Type B pancreatic cell (in vitro differentiated cells): ENCODE results near the gene SRPK2. TPM values are rescaled to one million over a fixed set of nuclear protein-coding genes. Genes with fewer than 3 reads are reported as not detected.

ENCODE experiments used
- DNase-seq: peaks from one replicate; pipeline ENCODE4 v3.0.0; 2021; ENCODE audit warnings: mixed read lengths; ENCODE audit not compliant: unreplicated experiment; ENCODE audit errors: extremely low spot score
- H3K27ac Mint-ChIP-seq: 2 replicates; pipeline ENCODE4 v1.8.0; 2021; ENCODE audit warnings: mild to moderate bottlenecking, mixed read lengths
- H3K27me3 Mint-ChIP-seq: 2 replicates; pipeline ENCODE4 v1.8.0; 2021; ENCODE audit warnings: mixed read lengths
- H3K36me3 Mint-ChIP-seq: 2 replicates; pipeline ENCODE4 v1.8.0; 2021; ENCODE audit warnings: mixed read lengths
- H3K4me1 Mint-ChIP-seq: one replicate; pipeline ENCODE4 v1.8.0; 2021; ENCODE audit warnings: mixed read lengths; ENCODE audit not compliant: unreplicated experiment
- H3K4me3 Mint-ChIP-seq: 2 replicates; pipeline ENCODE4 v1.8.0; 2021; ENCODE audit warnings: mild to moderate bottlenecking, mixed read lengths
- H3K9me3 Mint-ChIP-seq: 2 replicates; pipeline ENCODE4 v1.8.0; 2021; ENCODE audit warnings: mixed read lengths
- CTCF ChIP-seq: fragments of 200-600 bp; sonication (generic); conservative IDR thresholded peaks from 2 replicates; pipeline ENCODE4 v1.5.0; 2021; ENCODE audit warnings: antibody characterized with exemption, mild to moderate bottlenecking
- total RNA-seq: library from RNA; stranded (reverse); gene quantifications from 2 replicates; pipeline ENCODE4 v1.2.1, GENCODE V29; 2021; ENCODE audit warnings: low replicate concordance

The SRPK2 gene
- total RNA-seq, 1 donor from 2014 or later: 36.0 TPM

GRCh38 chr7:105180002-105180401 is 208.7 kb downstream of the SRPK2 start:
- H3K4me3 Mint-ChIP-seq: no peak overlapping the region
- H3K27ac Mint-ChIP-seq: no peak overlapping the region
- DNase-seq: no peak
- TF ChIP-seq CTCF: no peak
- no peaks in the 10 kb centered on the region for H3K4me1 Mint-ChIP-seq
- H3K9me3 Mint-ChIP-seq: no peaks in the 10 kb centered on the region
- H3K27me3 Mint-ChIP-seq: no peaks in the 10 kb centered on the region
- peaks cover 3% of the 10 kb centered on the region for H3K36me3 Mint-ChIP-seq

GRCh38 chr7:105178928-105179541 is 209.7 kb downstream of the SRPK2 start:
- no peaks in the 10 kb centered on the region for H3K9me3 Mint-ChIP-seq
- no peak overlapping the region for H3K27ac Mint-ChIP-seq
- no peak for TF ChIP-seq CTCF
- no peak overlapping the region for H3K4me3 Mint-ChIP-seq
- no peaks in the 10 kb centered on the region for H3K27me3 Mint-ChIP-seq
- H3K36me3 Mint-ChIP-seq: peaks cover 3% of the 10 kb centered on the region
- no peak for DNase-seq
- no peaks in the 10 kb centered on the region for H3K4me1 Mint-ChIP-seq

GRCh38 chr7:105178177-105178576 is 210.5 kb downstream of the SRPK2 start:
- no peak overlapping the region for H3K27ac Mint-ChIP-seq
- no peak for TF ChIP-seq CTCF
- no peak for DNase-seq
- H3K4me1 Mint-ChIP-seq: no peaks in the 10 kb centered on the region
- no peaks in the 10 kb centered on the region for H3K27me3 Mint-ChIP-seq
- no peaks in the 10 kb centered on the region for H3K9me3 Mint-ChIP-seq
- H3K4me3 Mint-ChIP-seq: no peak overlapping the region
- H3K36me3 Mint-ChIP-seq: peaks cover 3% of the 10 kb centered on the region

- TF ChIP-seq CTCF: no peak
- DNase-seq: no peak
- Mint-ChIP-seq H3K9me3 (no peaks in the 10 kb centered on the region), H3K4me1 (no peaks in the 10 kb centered on the region), H3K36me3 (peaks cover 3% of the 10 kb centered on the region), H3K27me3 (no peaks in the 10 kb centered on the region), H3K27ac (no peak overlapping the region), H3K4me3 (no peak overlapping the region)
These were observed 211.7 kb downstream of the SRPK2 start for GRCh38 chr7:105177026-105177425.

- no peak overlapping the region for H3K27ac Mint-ChIP-seq
- H3K4me1 Mint-ChIP-seq: no peaks in the 10 kb centered on the region
- no peak for TF ChIP-seq CTCF
- no peaks in the 10 kb centered on the region for H3K27me3 Mint-ChIP-seq
- peaks cover 5% of the 10 kb centered on the region for H3K36me3 Mint-ChIP-seq
- H3K4me3 Mint-ChIP-seq: no peak overlapping the region
- no peak for DNase-seq
- no peaks in the 10 kb centered on the region for H3K9me3 Mint-ChIP-seq
These were observed 215.1 kb downstream of the SRPK2 start for GRCh38 chr7:105173586-105173985.

GRCh38 chr7:105164751-105165150 is 224.0 kb downstream of the SRPK2 start:
- TF ChIP-seq CTCF: no peak
- Mint-ChIP-seq H3K9me3 (peaks cover 4% of the 10 kb centered on the region), H3K4me1 (no peaks in the 10 kb centered on the region), H3K36me3 (peaks cover 44% of the 10 kb centered on the region), H3K27me3 (no peaks in the 10 kb centered on the region), H3K4me3 (no peak overlapping the region), H3K27ac (no peak overlapping the region)
- DNase-seq: no peak
